CD4-positive, alpha-beta T cell (primary cell): ENCODE data around the gene IGSF6. TPM values are rescaled to one million over a fixed set of nuclear protein-coding genes. Genes with fewer than 3 reads are reported as not detected.

Experiments used
- ATAC-seq: fragments of 200-7000 bp; cut with Tn5 transposase; one replicate; pipeline ENCODE4 v1.10.0; 2022; ENCODE audit warnings: mild to moderate bottlenecking; ENCODE audit not compliant: poor library complexity
- CTCF ChIA-PET: fragments of 350-600 bp; sonication (Branson Sonifier 250); formaldehyde crosslinking; loops from one replicate; lab custom pipeline; 2021; ENCODE audit warnings: antibody characterized with exemption, inconsistent platforms; lab: Charles Lee
- POLR2A ChIA-PET: fragments of 350-600 bp; sonication (Branson Sonifier 250); formaldehyde crosslinking; loops from one replicate; lab custom pipeline; 2021; ENCODE audit warnings: antibody characterized with exemption, inconsistent platforms; lab: Charles Lee
- DNase-seq, 14 experiments: peaks; one replicate each; pipeline ENCODE4 v3.0.0-alpha.2; 2013 to 2020; ENCODE audit warnings: mixed read lengths in 2 of 14
- H3K27ac ChIP-seq, 2 donors: one replicate each; pipeline versions ENCODE4 v1.5.1 to v1.7.0; 2013; ENCODE audit warnings: low read length in 2 of 2, low read depth in 1 of 2, mild to moderate bottlenecking in 1 of 2
- H3K27me3 ChIP-seq, 2 experiments: 1 replicate in 1 of 2; 2 replicates in 1 of 2; pipeline versions ENCODE4 v1.6.1 to v1.7.0; 2013; ENCODE audit warnings: low read length in 2 of 2, control low read depth in 1 of 2, mild to moderate bottlenecking in 1 of 2, moderate library complexity in 1 of 2; ENCODE audit not compliant: insufficient read depth in 2 of 2, control insufficient read depth in 1 of 2
- H3K36me3 ChIP-seq: one replicate; pipeline ENCODE4 v1.6.1; 2013; ENCODE audit warnings: low read length, control low read depth; ENCODE audit not compliant: insufficient read depth
- H3K4me1 ChIP-seq: one replicate; pipeline ENCODE4 v1.6.1; 2013; ENCODE audit warnings: low read length, control low read depth; ENCODE audit not compliant: insufficient read depth
- H3K4me3 ChIP-seq: one replicate; pipeline ENCODE4 v1.5.1; 2013; ENCODE audit warnings: mild to moderate bottlenecking, low read length, moderate library complexity
- H3K9me3 ChIP-seq, 2 experiments: 1 replicate in 1 of 2; 2 replicates in 1 of 2; pipeline versions ENCODE4 v1.6.1 to v1.7.0; 2013; ENCODE audit warnings: low read length in 2 of 2, mild to moderate bottlenecking in 2 of 2, control low read depth in 1 of 2, moderate library complexity in 1 of 2; ENCODE audit not compliant: control insufficient read depth in 1 of 2, insufficient read depth in 1 of 2
- H3K27ac Mint-ChIP-seq: one replicate; pipeline ENCODE4 v1.8.0; 2020; ENCODE audit warnings: mixed read lengths
- H3K27me3 Mint-ChIP-seq: one replicate; pipeline ENCODE4 v1.8.0; 2021; ENCODE audit warnings: mixed read lengths
- H3K36me3 Mint-ChIP-seq: one replicate; pipeline ENCODE4 v1.8.0; 2021; ENCODE audit warnings: low read depth, mixed read lengths
- H3K4me1 Mint-ChIP-seq: one replicate; pipeline ENCODE4 v1.8.0; 2021; ENCODE audit warnings: low read depth, mixed read lengths
- H3K4me3 Mint-ChIP-seq: one replicate; pipeline ENCODE4 v1.8.0; 2020; ENCODE audit warnings: mild to moderate bottlenecking, mixed read lengths
- H3K9me3 Mint-ChIP-seq: one replicate; pipeline ENCODE4 v1.8.0; 2020; ENCODE audit warnings: mixed read lengths
- CTCF ChIP-seq: fragments of 200-600 bp; IDR thresholded peaks from one replicate; pipeline ENCODE4 v1.8.0; 2022; ENCODE audit warnings: antibody characterized with exemption, mild to moderate bottlenecking
- intact Hi-C, 2 experiments: fragments of 100-400 bp; cut with DNase I in 1 of 2; cut with micrococcal nuclease in 1 of 2; formaldehyde crosslinking; loops; one replicate each; pipeline versions ENCODE4 v1.15.1 to v1.9.0; 2023 to 2025; cut with DNase I, micrococcal nuclease
- total RNA-seq, 174 experiments: library from RNA in 2 of 174; stranded (reverse) in 2 of 174; gene quantifications; one replicate each; pipeline ENCODE4 v1.2.3 and lab custom pipeline; 2021 to 2026

The IGSF6 gene
- total RNA-seq, 2 experiments from 2014 or later, result 0.31 to 0.77 TPM

GRCh38 chr16:21625026-21625425, 27.4 kb downstream of the IGSF6 start:
- POLR2A ChIA-PET, result no interaction called here
- no peak for TF ChIP-seq CTCF
- no peaks in the 10 kb centered on the region for H3K27me3 Mint-ChIP-seq
- CTCF ChIA-PET, result interaction anchor here (1.6 kb wide), 1 partner anchor 22 kb away, joined by 4 read pairs; no protein-coding TSS in a partner anchor
- intact Hi-C loops, result no loop called here
- H3K9me3 Mint-ChIP-seq, result no peaks in the 10 kb centered on the region
- H3K4me1 Mint-ChIP-seq, result peaks cover 68% of the 10 kb centered on the region
- H3K36me3 Mint-ChIP-seq, result peaks cover 78% of the 10 kb centered on the region
- Histone ChIP-seq H3K27ac (no peak overlapping the region), H3K36me3 (peaks cover 27% of the 10 kb centered on the region), H3K27me3 (no peaks in the 10 kb centered on the region), H3K4me1 (peaks cover 32% of the 10 kb centered on the region), H3K4me3 (no peak overlapping the region), H3K9me3 (peaks cover 0 to 2% of the 10 kb centered on the region in 2 experiments)
- ATAC-seq (no peak), DNase-seq (no peak)
- no peak overlapping the region for H3K27ac Mint-ChIP-seq
- H3K4me3 Mint-ChIP-seq, result no peak overlapping the region

- H3K4me1 Mint-ChIP-seq, result peaks cover 68% of the 10 kb centered on the region
These were observed 29.9 kb downstream of the IGSF6 start for GRCh38 chr16:21622545-21622944.

GRCh38 chr16:21620592-21620991, 31.8 kb downstream of the IGSF6 start:
- H3K9me3 Mint-ChIP-seq, result no peaks in the 10 kb centered on the region
- ChIA-PET CTCF (interaction anchor here (0.8 kb wide), 1 partner anchor 36 kb away, joined by 4 read pairs; no protein-coding TSS in a partner anchor), POLR2A (interaction anchor here (0.6 to 2.7 kb wide), 9 partner anchors 12 to 25 kb away, joined by 3 to 12 read pairs (median 5); partner anchors contain the start of gene METTL9)
- H3K36me3 Mint-ChIP-seq, result peaks cover 83% of the 10 kb centered on the region
- peaks cover 26% of the 10 kb centered on the region for H3K4me1 ChIP-seq
- peak overlapping the region; percentile 82 for H3K27ac Mint-ChIP-seq
- no peak overlapping the region for H3K4me3 Mint-ChIP-seq
- no peaks in the 10 kb centered on the region for H3K9me3 ChIP-seq
- no peaks in the 10 kb centered on the region for H3K27me3 Mint-ChIP-seq
- intact Hi-C loops, result no loop called here
- TF ChIP-seq CTCF, result no peak
- ATAC-seq (no peak), DNase-seq (no peak)
- H3K36me3 ChIP-seq, result peaks cover 11% of the 10 kb centered on the region
- peaks cover 68% of the 10 kb centered on the region for H3K4me1 Mint-ChIP-seq
- no peak overlapping the region for H3K4me3 ChIP-seq
- H3K27ac ChIP-seq, result no peak overlapping the region
- no peaks in the 10 kb centered on the region for H3K27me3 ChIP-seq

More at GRCh38 chr16:21622545-21622944, 29.9 kb downstream of the IGSF6 start:
- Histone ChIP-seq H3K36me3 (peaks cover 11% of the 10 kb centered on the region), H3K9me3 (no peaks in the 10 kb centered on the region), H3K27ac (no peak overlapping the region), H3K4me3 (no peak overlapping the region), H3K27me3 (no peaks in the 10 kb centered on the region), H3K4me1 (peaks cover 32% of the 10 kb centered on the region)
- no peak overlapping the region for H3K4me3 Mint-ChIP-seq
- peaks cover 81% of the 10 kb centered on the region for H3K36me3 Mint-ChIP-seq
- no peak for DNase-seq
- CTCF ChIA-PET, result interaction anchor here (1.3 kb wide), 3 partner anchors 18 to 35 kb away, joined by 3 to 5 read pairs (median 4); no protein-coding TSS in a partner anchor
- intact Hi-C loops, result no loop called here
- H3K9me3 Mint-ChIP-seq, result no peaks in the 10 kb centered on the region
- peak overlapping the region; percentile 82 for H3K27ac Mint-ChIP-seq
- no peaks in the 10 kb centered on the region for H3K27me3 Mint-ChIP-seq
- POLR2A ChIA-PET, result interaction anchor here (1.2 to 2.7 kb wide), 5 partner anchors 11 to 25 kb away, joined by 3 to 8 read pairs (median 5); partner anchors contain the start of gene METTL9
- TF ChIP-seq CTCF, result no peak
- no peak for ATAC-seq
